GM21737 (cell line): ENCODE data around the gene CACNA1H.
"Not testable (repeated sequence)": the region's sequence is repeated elsewhere in the genome, so short reads cannot be mapped to it uniquely, and the experiment has no call there.

Experiments
- ATAC-seq: cut with Tn5 transposase; IDR thresholded peaks from one replicate; pipeline ENCODE4 v1.9.1; 2021; ENCODE audit warnings: mild to moderate bottlenecking, moderate library complexity; ENCODE audit not compliant: unreplicated experiment

The CACNA1H gene

GRCh38 chr16:1243363-1243762, 90.5 kb downstream of the CACNA1H start:
- ATAC-seq = not testable (repeated sequence)

- not testable (repeated sequence) for ATAC-seq
Measured at GRCh38 chr16:1243907-1244850, 91.3 kb downstream of the CACNA1H start.

- ATAC-seq = no peak
Measured at GRCh38 chr16:1244881-1245280, 92.0 kb downstream of the CACNA1H start.

GRCh38 chr16:1245452-1246020, 92.6 kb downstream of the CACNA1H start:
- ATAC-seq = no peak

- ATAC-seq = not testable (repeated sequence)
Measured at GRCh38 chr16:1247903-1248537, 95.1 kb downstream of the CACNA1H start.

GRCh38 chr16:1249031-1249755, 96.3 kb downstream of the CACNA1H start:
- not testable (repeated sequence) for ATAC-seq

- not testable (repeated sequence) for ATAC-seq
Measured at GRCh38 chr16:1253701-1254364, 100.9 kb downstream of the CACNA1H start.

GRCh38 chr16:1254821-1255220, 101.9 kb downstream of the CACNA1H start:
- ATAC-seq = not testable (repeated sequence)

- ATAC-seq = not testable (repeated sequence)
Measured at GRCh38 chr16:1255276-1256122, 102.6 kb downstream of the CACNA1H start, which contains the start of gene TPSD1. Gene TPSD1, plus strand, starts transcription at chr16:1256069. Its CDS starts 212 bp downstream, at chr16:1256281.

- not testable (repeated sequence) for ATAC-seq
Measured at GRCh38 chr16:1256296-1256873, 103.5 kb downstream of the CACNA1H start.

- ATAC-seq = no peak
Measured at GRCh38 chr16:1256874-1257322, 104.0 kb downstream of the CACNA1H start.

- no peak for ATAC-seq
Measured at GRCh38 chr16:1257561-1258224, 104.8 kb downstream of the CACNA1H start.

- ATAC-seq = no peak
Measured at GRCh38 chr16:1258225-1258600, 105.3 kb downstream of the CACNA1H start.

- no peak for ATAC-seq
Measured at GRCh38 chr16:1258906-1259759, 106.2 kb downstream of the CACNA1H start.

- no peak for ATAC-seq
Measured at GRCh38 chr16:1259760-1260068, 106.8 kb downstream of the CACNA1H start.

- ATAC-seq = no peak
Measured at GRCh38 chr16:1260101-1260680, 107.3 kb downstream of the CACNA1H start.

GRCh38 chr16:1261131-1261892, 108.4 kb downstream of the CACNA1H start:
- ATAC-seq = no peak
